ENCODE results near the gene RAB8B. TPM values are rescaled to one million over a fixed set of nuclear protein-coding genes. Genes with fewer than 3 reads are reported as not detected.

The RAB8B gene
- total RNA-seq, 2 experiments from 2014 or later: 231 to 239 TPM

- DNase-seq: no peak
- Mint-ChIP-seq H3K27me3 (no peaks in the 10 kb centered on the region), H3K4me1 (peaks cover 3% of the 10 kb centered on the region), H3K27ac (no peak overlapping the region), H3K9me3 (no peaks in the 10 kb centered on the region), H3K4me3 (no peak overlapping the region), H3K36me3 (no peaks in the 10 kb centered on the region)
These were observed 19.6 kb upstream of the RAB8B start for GRCh38 chr15:63169788-63170187.

- no peak overlapping the region for H3K4me3 Mint-ChIP-seq
- H3K9me3 Mint-ChIP-seq: no peaks in the 10 kb centered on the region
- no peak for DNase-seq
- H3K4me1 Mint-ChIP-seq: peaks cover 6% of the 10 kb centered on the region
- H3K36me3 Mint-ChIP-seq: no peaks in the 10 kb centered on the region
- no peaks in the 10 kb centered on the region for H3K27me3 Mint-ChIP-seq
- no peak overlapping the region for H3K27ac Mint-ChIP-seq
These were observed 17.0 kb upstream of the RAB8B start for GRCh38 chr15:63172376-63172775.

GRCh38 chr15:63172851-63173451 lies 16.5 kb upstream of the RAB8B start:
- H3K9me3 Mint-ChIP-seq: no peaks in the 10 kb centered on the region
- H3K27me3 Mint-ChIP-seq: no peaks in the 10 kb centered on the region
- no peaks in the 10 kb centered on the region for H3K36me3 Mint-ChIP-seq
- no peak for DNase-seq
- no peak overlapping the region for H3K27ac Mint-ChIP-seq
- H3K4me1 Mint-ChIP-seq: peaks cover 12% of the 10 kb centered on the region
- no peak overlapping the region for H3K4me3 Mint-ChIP-seq

GRCh38 chr15:63176302-63176701 lies 13.1 kb upstream of the RAB8B start:
- Mint-ChIP-seq H3K4me3 (no peak overlapping the region), H3K27me3 (no peaks in the 10 kb centered on the region), H3K9me3 (no peaks in the 10 kb centered on the region), H3K36me3 (no peaks in the 10 kb centered on the region), H3K4me1 (peaks cover 21% of the 10 kb centered on the region), H3K27ac (no peak overlapping the region)
- no peak for DNase-seq

GRCh38 chr15:63178034-63178433 lies 11.4 kb upstream of the RAB8B start:
- Mint-ChIP-seq H3K4me1 (peaks cover 21% of the 10 kb centered on the region), H3K36me3 (no peaks in the 10 kb centered on the region), H3K27ac (no peak overlapping the region), H3K9me3 (no peaks in the 10 kb centered on the region), H3K4me3 (no peak overlapping the region), H3K27me3 (no peaks in the 10 kb centered on the region)
- DNase-seq: no peak

DNA sequence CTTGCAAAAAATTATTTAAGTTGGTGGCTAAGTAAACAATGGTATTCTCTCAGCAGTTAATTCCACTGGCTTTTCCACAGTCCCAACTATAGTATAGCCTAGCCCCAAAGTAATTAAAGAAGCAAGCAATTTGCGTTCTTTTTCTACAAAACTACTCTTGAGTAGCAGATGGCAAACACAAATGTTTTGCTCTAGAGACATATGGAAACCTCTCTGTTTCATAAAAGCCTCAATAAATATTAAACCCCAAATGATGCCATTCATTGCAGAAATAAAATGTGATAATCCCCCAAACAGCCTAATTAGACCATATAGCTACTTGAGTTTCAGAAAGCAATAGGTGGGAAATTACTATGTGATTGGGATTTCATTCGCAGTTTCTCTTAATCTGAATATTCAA lies 8.7 kb upstream of the RAB8B start:
- DNase-seq: no peak
- Mint-ChIP-seq H3K36me3 (no peaks in the 10 kb centered on the region), H3K4me3 (no peak overlapping the region), H3K4me1 (peaks cover 21% of the 10 kb centered on the region), H3K27ac (no peak overlapping the region), H3K9me3 (no peaks in the 10 kb centered on the region), H3K27me3 (no peaks in the 10 kb centered on the region)

DNA sequence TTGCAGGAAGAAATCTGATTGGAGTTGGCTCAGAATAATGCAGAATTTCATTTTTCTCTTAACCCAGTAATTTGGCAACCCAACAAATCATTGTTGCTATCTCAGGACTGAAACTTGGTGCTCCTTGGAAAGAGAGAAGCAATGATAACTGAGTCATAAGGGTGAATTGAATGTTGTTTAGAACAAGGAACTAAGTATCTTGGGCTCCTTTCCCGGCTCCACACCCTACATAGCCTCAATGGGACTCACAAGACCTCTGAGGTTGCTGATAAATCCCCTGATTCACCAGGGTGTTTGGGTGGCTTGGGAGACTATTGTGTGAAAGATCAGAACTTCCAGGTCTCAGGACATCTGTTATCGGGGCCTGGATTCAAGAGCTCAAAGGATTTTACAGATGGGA lies 7.8 kb upstream of the RAB8B start:
- Mint-ChIP-seq H3K27me3 (no peaks in the 10 kb centered on the region), H3K36me3 (no peaks in the 10 kb centered on the region), H3K9me3 (no peaks in the 10 kb centered on the region), H3K4me1 (peaks cover 25% of the 10 kb centered on the region), H3K27ac (no peak overlapping the region), H3K4me3 (no peak overlapping the region)
- DNase-seq: no peak

DNA sequence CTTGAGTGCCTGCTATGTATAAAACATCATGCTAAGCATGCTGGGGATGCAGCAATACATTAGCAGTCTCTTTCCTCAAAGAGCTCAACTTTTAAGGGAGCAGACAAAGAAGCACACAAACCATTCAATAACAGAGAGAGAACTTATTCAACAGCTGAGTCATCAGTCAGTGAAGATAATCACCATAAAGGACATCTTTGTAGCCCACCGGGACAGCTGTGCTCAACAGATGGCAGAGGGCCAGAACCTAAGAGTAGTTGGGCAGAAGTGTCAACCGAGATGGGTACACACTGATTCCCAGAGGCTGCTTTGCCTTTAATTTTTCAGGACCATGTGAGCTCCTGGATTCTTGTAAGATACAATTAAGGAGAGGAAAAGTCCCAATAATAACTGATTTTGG lies 4.2 kb upstream of the RAB8B start:
- Mint-ChIP-seq H3K36me3 (peaks cover 2% of the 10 kb centered on the region), H3K27me3 (no peaks in the 10 kb centered on the region), H3K4me1 (peaks cover 28% of the 10 kb centered on the region), H3K27ac (no peak overlapping the region), H3K9me3 (no peaks in the 10 kb centered on the region), H3K4me3 (no peak overlapping the region)
- DNase-seq: no peak

- no peaks in the 10 kb centered on the region for H3K9me3 Mint-ChIP-seq
- peaks cover 24% of the 10 kb centered on the region for H3K4me1 Mint-ChIP-seq
- DNase-seq: no peak
- no peaks in the 10 kb centered on the region for H3K27me3 Mint-ChIP-seq
- H3K4me3 Mint-ChIP-seq: no peak overlapping the region
- peaks cover 10% of the 10 kb centered on the region for H3K36me3 Mint-ChIP-seq
- H3K27ac Mint-ChIP-seq: no peak overlapping the region
These were observed 3.3 kb upstream of the RAB8B start for GRCh38 chr15:63186065-63186464.

DNA sequence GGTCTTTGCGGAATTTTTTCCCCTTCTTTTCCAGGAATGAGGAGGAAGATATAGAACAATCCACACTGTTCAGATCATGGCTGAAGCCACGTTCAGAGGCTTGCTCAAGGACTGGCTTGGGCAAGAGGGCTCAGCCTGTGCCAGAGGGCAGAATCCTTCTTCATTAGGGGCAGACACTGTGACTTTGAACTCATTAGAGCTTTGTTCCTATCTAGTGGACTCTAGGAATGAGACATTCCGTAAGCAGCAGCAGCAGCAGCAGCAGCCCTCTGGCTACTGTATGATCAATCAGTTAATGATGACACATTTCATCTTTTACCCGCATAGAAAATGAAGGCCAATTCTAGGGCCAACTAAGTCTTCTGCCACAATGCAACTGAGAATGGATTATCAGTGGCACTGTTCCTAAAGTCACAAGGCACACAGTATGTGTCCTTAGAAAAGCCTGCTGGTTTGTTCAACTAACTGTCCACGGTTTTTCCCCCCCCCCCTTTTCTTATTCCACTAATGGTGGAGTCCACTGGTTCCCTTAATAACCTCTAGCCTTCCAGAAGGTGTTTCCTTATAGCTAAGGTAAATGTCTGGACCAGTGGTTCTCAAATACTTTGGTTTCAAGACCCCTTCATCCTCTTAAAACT lies 1.7 kb upstream of the RAB8B start:
- Mint-ChIP-seq H3K4me3 (peak overlapping the region; percentile 99), H3K36me3 (peaks cover 23% of the 10 kb centered on the region), H3K27me3 (no peaks in the 10 kb centered on the region), H3K9me3 (no peaks in the 10 kb centered on the region), H3K4me1 (peaks cover 32% of the 10 kb centered on the region), H3K27ac (no peak overlapping the region)
- DNase-seq: no peak

- peak overlapping the region; percentile 99 for H3K4me3 Mint-ChIP-seq
- no peaks in the 10 kb centered on the region for H3K27me3 Mint-ChIP-seq
- peaks cover 39% of the 10 kb centered on the region for H3K4me1 Mint-ChIP-seq
- H3K27ac Mint-ChIP-seq: peak overlapping the region; percentile 96
- H3K9me3 Mint-ChIP-seq: no peaks in the 10 kb centered on the region
- DNase-seq: peak; percentile 27
- H3K36me3 Mint-ChIP-seq: peaks cover 28% of the 10 kb centered on the region
These were observed 1.0 kb upstream of the RAB8B start for GRCh38 chr15:63188247-63188925.

DNA sequence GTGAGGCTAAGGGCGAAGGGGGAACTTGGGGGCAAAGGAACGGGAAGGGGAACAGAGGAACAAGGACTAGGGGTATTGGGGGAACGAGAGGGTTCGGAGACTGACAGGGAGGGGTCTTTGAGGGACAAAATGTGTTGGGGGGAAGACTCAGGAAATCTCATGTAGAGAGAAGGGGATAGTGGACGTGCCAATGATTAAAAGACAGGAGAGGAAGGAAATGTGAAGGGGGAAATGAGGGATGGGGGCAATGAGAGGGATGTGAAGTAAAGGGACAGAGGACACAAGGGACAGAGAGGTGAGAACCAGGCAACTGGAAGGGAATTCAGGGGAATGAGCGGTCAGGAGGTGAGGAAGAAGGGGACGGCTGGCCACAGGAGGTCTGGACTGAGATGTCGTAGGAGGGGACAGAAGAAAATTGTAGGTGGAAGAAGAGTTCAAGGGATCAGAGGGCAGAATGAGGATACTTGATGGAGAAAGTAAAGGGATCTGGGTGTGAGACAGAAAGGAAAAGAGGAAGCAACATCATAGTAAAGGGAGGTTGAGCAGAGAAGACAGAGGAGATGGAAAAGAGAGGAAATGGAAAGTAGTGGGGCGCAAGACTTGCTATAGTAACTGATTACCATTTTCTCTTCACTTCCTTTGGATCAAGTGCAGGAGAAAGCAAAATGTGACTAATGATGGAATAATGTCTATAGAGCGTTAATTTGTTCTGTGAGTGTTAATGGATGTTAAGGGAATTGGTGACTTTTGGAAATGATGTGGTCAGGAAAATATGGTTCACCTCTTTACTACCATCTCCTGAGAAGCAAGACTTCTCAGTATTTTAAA lies 749 bp downstream of the RAB8B start:
- DNase-seq: no peak
- Mint-ChIP-seq H3K27ac (peak overlapping the region; percentile 96), H3K4me3 (peak overlapping the region; percentile 99), H3K36me3 (peaks cover 40% of the 10 kb centered on the region), H3K9me3 (no peaks in the 10 kb centered on the region), H3K4me1 (peaks cover 51% of the 10 kb centered on the region), H3K27me3 (no peaks in the 10 kb centered on the region)

GRCh38 chr15:63190769-63191649 lies 1.6 kb downstream of the RAB8B start:
- no peaks in the 10 kb centered on the region for H3K27me3 Mint-ChIP-seq
- no peaks in the 10 kb centered on the region for H3K9me3 Mint-ChIP-seq
- peaks cover 59% of the 10 kb centered on the region for H3K4me1 Mint-ChIP-seq
- peaks cover 47% of the 10 kb centered on the region for H3K36me3 Mint-ChIP-seq
- no peak for DNase-seq
- H3K4me3 Mint-ChIP-seq: peak overlapping the region; percentile 99
- H3K27ac Mint-ChIP-seq: peak overlapping the region; percentile 97

GRCh38 chr15:63191895-63192618 lies 2.7 kb downstream of the RAB8B start:
- no peaks in the 10 kb centered on the region for H3K9me3 Mint-ChIP-seq
- H3K36me3 Mint-ChIP-seq: peaks cover 50% of the 10 kb centered on the region
- DNase-seq: peak; percentile 34
- H3K4me1 Mint-ChIP-seq: peaks cover 65% of the 10 kb centered on the region
- H3K27ac Mint-ChIP-seq: peak overlapping the region; percentile 97
- peak overlapping the region; percentile 99 for H3K4me3 Mint-ChIP-seq
- no peaks in the 10 kb centered on the region for H3K27me3 Mint-ChIP-seq
